OCI-LY3 (cell line): ENCODE data around the gene RC3H1.

Source experiments
- CTCF ChIP-seq: fragments of 200-600, 300-600 bp; sonication (generic); IDR thresholded peaks from 2 replicates; pipeline ENCODE4 v1.5.1; 2014; ENCODE audit warnings: antibody characterized with exemption, low read length, low read depth
- EZH2phosphoT487 ChIP-seq: fragments of 200-600 bp; shearing (Covaris generic); IDR thresholded peaks from 2 replicates; pipeline ENCODE4 v1.6.1; 2018; ENCODE audit warnings: antibody characterized with exemption, mixed run types, low read depth

- TF ChIP-seq CTCF (no peak), EZH2phosphoT487 (no peak)
Measured at GRCh38 chr1:173948594-173948993, 73.6 kb downstream of the RC3H1 start.
